ENCODE data around the gene THAP3.
A peak's percentile ranks its signal among the peaks of the same experiment; 100 is the strongest.
"Not testable (repeated sequence)": the region's sequence is repeated elsewhere in the genome, so short reads cannot be mapped to it uniquely, and the experiment has no call there.

The THAP3 gene

DNA sequence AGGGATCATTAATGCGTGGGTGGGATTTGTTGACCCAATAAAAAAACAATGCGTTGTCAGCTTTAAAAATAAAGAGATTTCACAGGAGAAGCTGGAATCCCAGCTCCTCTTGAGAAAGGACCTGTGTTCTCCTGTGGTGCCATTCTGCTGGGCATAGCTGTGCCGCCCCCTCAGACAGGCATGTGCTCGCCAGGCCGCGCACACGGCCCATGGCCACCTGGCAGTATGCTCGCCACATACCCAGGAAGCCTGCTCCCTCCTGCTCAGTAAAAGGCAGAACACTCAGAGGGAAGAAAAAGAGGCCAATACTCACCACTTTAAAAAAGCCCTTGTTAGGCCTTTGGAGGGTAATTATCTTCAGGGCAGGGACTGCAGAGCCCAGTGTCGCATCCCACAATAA lies 13.1 kb downstream of the THAP3 start:
- H3K4me3 ChIP-seq (replicated peaks; ENCODE audit: low read depth, low read length), result no peak overlapping the region
- no peak for DNase-seq (ENCODE audit: extremely low read depth, low read depth)
- TF ChIP-seq, protein P1, sequence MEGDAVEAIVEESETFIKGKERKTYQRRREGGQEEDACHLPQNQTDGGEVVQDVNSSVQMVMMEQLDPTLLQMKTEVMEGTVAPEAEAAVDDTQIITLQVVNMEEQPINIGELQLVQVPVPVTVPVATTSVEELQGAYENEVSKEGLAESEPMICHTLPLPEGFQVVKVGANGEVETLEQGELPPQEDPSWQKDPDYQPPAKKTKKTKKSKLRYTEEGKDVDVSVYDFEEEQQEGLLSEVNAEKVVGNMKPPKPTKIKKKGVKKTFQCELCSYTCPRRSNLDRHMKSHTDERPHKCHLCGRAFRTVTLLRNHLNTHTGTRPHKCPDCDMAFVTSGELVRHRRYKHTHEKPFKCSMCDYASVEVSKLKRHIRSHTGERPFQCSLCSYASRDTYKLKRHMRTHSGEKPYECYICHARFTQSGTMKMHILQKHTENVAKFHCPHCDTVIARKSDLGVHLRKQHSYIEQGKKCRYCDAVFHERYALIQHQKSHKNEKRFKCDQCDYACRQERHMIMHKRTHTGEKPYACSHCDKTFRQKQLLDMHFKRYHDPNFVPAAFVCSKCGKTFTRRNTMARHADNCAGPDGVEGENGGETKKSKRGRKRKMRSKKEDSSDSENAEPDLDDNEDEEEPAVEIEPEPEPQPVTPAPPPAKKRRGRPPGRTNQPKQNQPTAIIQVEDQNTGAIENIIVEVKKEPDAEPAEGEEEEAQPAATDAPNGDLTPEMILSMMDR (IDR thresholded peaks at IDR 0.05; ENCODE audit: low read depth, low read length, missing control alignments), result no peak

GRCh38 chr1:6638226-6638625 lies 13.6 kb downstream of the THAP3 start:
- no peak for DNase-seq (ENCODE audit: extremely low read depth, low read depth)
- TF ChIP-seq, protein P1 (IDR thresholded peaks at IDR 0.05; ENCODE audit: low read depth, low read length, missing control alignments), result no peak
- H3K4me3 ChIP-seq (replicated peaks; ENCODE audit: low read depth, low read length), result no peak overlapping the region

- not testable (repeated sequence) for DNase-seq (ENCODE audit: extremely low read depth, low read depth); H3K4me3 ChIP-seq (replicated peaks; ENCODE audit: low read depth, low read length)
These were observed 16.2 kb downstream of the THAP3 start for GRCh38 chr1:6640867-6641266.

GRCh38 chr1:6645018-6645417 lies 20.4 kb downstream of the THAP3 start:
- H3K4me3 ChIP-seq (replicated peaks; ENCODE audit: low read depth, low read length), result no peak overlapping the region
- TF ChIP-seq, protein P1 (IDR thresholded peaks at IDR 0.05; ENCODE audit: low read depth, low read length, missing control alignments), result no peak
- no peak for DNase-seq (ENCODE audit: extremely low read depth, low read depth)

DNA sequence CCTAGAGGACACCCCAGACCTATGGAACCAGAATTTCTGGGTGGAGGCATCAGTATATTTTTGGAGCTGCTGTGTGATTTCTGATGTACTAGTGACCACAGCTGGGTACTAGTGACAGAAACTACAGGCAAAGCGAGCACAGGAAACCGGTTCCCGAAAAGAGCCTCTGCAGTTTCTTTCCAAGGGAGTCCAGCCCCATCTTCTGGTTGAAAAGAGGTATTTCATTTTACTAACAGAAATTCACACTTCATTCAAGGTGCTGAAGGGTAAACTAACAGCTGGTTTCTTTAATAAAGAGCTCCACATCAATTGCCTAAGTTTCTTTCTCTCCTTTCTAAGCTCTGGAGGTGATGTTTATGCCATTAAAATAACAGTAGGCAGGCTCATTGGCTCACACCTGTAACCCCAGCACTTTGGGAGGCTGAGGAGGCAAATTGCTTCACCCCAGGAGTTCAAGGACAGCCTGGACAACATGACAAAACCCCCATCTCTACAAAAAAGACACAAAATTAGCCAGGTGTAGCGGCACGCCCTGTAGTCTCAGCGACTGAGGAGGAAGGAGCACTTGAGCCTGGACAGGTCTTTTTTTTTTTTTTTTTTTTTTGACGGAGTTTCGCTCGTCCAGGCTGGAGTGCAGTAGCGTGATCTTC lies 22.0 kb downstream of the THAP3 start:
- no peak for DNase-seq (ENCODE audit: extremely low read depth, low read depth)
- TF ChIP-seq, protein P1 (IDR thresholded peaks at IDR 0.05; ENCODE audit: low read depth, low read length, missing control alignments), result peak; percentile 42
- H3K4me3 ChIP-seq (replicated peaks; ENCODE audit: low read depth, low read length), result no peak overlapping the region

DNA sequence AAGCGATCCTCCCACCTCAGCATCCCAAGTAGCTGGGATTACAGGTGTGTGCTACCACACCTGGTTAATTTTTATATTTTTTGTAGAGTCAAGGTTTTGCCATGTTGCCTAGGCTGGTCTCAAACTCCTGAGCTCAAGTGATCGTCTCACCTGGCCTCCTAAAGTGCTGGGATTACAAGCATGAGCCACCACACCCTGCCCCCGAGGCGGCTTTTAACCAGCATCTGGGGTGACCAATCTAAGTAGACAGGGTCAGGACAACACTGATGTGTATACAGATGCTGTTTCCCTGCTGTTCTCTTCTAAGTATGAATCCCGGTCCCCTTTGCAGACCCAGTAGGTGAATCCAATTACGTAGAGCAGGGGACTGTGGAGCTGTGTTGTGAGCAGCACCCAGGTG lies 23.9 kb downstream of the THAP3 start:
- no peak for DNase-seq (ENCODE audit: extremely low read depth, low read depth)
- TF ChIP-seq, protein P1 (IDR thresholded peaks at IDR 0.05; ENCODE audit: low read depth, low read length, missing control alignments), result no peak
- no peak overlapping the region for H3K4me3 ChIP-seq (replicated peaks; ENCODE audit: low read depth, low read length)

GRCh38 chr1:6651909-6652308 lies 27.2 kb downstream of the THAP3 start:
- no peak for DNase-seq (ENCODE audit: extremely low read depth, low read depth)
- H3K4me3 ChIP-seq (replicated peaks; ENCODE audit: low read depth, low read length), result no peak overlapping the region
- TF ChIP-seq, protein P1 (IDR thresholded peaks at IDR 0.05; ENCODE audit: low read depth, low read length, missing control alignments), result no peak

All from HFF-Myc (cell line).